D721Med (cell line): ENCODE results near the gene F7.
A peak's percentile ranks its signal among the peaks of the same experiment; 100 is the strongest.

Experiments
- DNase-seq: peaks from one replicate; pipeline ENCODE4 v3.0.0; 2011; ENCODE audit warnings: low spot score; ENCODE audit not compliant: insufficient read length
- FAIRE-seq: peaks from 2 replicates; lab custom pipeline; 2011; peaks lifted over from hg19 to GRCh38; lab: Jason Lieb, UNC
- CTCF ChIP-seq: IDR thresholded peaks from 2 replicates; pipeline ENCODE4 v1.5.1; 2012; ENCODE audit warnings: mild to moderate bottlenecking, control low read depth; ENCODE audit not compliant: insufficient read depth; ENCODE audit errors: missing control alignments

F7 gene

DNA sequence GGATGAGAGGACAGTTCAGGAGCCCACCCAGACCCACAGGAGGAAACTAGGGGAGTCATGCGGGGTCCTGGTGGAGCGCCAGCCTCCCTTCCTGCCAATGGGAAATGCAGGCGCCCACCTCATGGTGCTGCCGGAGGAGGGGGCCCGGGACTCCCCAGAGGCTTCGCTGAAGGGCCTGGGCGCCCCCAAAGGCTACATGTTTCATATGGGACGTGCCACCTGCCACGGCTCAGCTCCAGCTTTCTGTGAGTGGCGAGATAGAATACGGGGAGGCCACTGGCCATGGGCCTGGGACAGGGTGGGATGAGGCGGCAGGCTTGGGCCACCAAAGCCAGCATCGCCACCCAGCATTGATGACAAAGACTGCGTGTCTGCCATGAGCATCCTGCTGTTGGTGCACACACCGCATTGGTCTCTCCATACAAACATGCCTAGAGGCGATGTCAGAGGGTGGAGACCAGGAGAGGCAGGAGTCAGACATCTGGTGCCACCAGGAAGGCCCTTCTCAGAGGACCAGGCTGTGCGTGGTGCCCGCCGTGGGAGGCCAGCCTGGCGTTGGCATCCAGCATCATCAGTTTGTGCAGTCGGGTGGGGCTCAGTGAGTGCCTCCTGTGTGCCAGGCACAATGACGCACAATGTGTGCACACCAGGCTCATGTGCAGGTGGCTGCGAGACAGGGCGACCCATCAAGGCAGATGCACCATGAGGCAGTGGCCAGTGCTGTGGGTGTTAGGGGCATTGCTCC, 15.8 kb downstream of the F7 start:
- FAIRE-seq (no peak), DNase-seq (no peak)
- TF ChIP-seq CTCF: no peak

DNA sequence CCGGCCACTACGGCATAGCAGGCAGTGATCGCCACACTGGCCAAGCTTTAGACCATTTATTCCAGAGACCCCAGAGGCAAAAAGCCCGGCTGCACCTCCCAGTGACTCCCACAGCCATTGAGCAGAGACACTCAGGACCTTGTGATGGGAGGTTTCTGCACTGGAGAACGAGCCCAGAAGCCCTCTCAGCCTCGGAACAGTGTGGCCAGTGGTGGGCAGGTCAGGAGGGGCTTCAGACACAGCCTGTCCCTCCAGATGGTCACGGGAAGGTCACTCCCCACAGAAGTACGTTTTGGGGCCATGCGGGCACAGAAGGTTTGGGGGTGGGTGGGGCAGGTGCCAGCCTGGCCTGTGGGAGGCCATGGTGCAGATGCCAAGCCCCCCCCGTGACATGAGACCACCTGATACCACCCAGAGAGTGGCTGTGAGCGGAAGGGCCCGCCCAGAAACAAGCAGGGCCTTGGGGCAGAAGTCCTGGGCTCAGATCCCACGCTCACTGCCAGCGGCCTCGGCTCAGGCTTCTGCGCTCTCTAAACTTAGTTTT, 16.4 kb downstream of the F7 start:
- FAIRE-seq (no peak), DNase-seq (no peak)
- no peak for TF ChIP-seq CTCF

- DNase-seq (no peak), FAIRE-seq (no peak)
- TF ChIP-seq CTCF: no peak
Observed at GRCh38 chr13:113122550-113123225, 17.1 kb downstream of the F7 start, which contains the start of gene F10. TSS of gene F10 (plus strand) at chr13:113122799. CDS start at chr13:113122856, 57 bp downstream.

- FAIRE-seq: no peak
- DNase-seq: no peak
- peak; percentile 16 for TF ChIP-seq CTCF
Observed at GRCh38 chr13:113123226-113124201, 17.9 kb downstream of the F7 start.

DNA sequence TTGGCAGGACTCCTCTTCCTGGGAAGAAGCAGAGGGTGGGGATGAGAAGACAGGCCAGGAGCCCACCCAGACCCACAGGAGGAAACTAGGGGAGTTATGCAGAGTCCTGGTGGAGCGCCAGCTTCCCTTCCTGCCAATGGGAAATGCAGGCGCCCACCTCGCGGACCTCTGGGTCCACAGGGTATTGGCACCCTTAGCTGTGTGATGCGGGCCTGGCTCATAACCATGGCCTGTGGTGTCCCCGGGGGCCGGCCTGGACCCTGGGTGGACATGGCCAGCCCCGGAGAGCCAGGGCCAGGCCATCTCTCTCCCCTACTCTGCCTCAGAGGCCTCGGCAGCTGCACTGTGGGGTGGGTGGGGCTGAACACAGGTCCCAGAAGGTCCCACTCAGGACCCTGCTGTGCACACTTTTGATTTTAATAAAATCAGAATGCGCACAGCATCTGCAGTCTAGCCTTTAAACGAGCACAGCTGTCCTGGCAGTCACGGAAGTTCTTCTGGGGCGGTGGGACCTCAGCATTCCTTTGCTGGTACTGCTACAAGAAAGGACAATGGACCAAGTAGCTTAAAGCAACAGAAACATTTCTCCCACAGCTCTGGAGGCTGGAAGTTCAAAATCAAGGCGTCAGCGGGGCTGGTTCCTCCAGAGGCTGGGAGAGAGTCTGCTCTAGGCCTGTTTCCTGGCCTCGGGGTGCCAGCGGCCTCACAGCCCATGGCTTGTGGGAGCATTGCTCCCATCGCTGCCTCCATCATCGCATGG, 18.8 kb downstream of the F7 start:
- TF ChIP-seq CTCF: no peak
- DNase-seq (no peak), FAIRE-seq (no peak)

DNA sequence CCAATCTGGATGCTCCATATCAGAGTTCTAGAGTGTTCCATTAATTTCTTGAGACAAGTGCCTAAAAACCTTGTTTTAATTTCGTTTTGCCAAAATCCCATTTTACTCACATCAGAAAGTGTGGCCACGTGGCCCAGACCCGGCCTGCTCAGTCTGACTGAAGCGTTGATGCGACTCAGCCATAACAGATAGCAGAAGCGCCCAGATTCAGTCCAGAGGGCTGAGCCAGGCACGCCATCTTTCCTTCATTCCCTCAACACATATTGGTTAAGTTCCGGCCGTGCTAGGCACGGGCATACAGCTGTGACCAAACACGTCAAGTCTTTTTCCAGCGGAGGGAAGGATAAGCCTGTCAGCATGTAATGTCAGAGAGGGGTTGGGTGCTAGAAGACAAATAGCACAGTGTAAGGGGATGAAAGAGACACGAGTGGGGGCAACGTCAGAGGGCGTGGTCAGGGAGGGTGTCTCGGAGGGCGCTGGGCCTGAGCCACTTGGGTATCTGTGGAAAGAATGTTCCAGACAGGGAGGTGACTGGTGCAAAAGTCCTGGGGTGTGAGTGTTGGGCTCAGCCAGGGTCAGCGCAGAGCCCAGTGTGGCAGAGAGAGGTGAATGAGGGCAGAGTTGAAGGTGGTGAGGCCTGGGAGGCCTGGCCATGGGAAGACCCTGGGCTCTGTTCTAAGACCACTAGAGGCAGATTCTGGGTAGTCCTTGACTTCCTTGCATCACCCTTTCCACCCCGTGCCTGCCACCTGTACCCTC, 20.1 kb downstream of the F7 start:
- no peak for DNase-seq
- TF ChIP-seq CTCF: no peak
- no peak for FAIRE-seq
